ENCODE data around the gene LRRC39.

The LRRC39 gene

GRCh38 chr1:100187912-100188311 lies 9.9 kb upstream of the LRRC39 start:
- Histone ChIP-seq H3K27me3 (ENCODE audit: insufficient read depth, low read depth, severe bottlenecking) (no peaks in the 10 kb centered on the region), H3K4me3 (ENCODE audit: low read depth, low read length) (no peak overlapping the region), H3K36me3 (no peaks in the 10 kb centered on the region), H3K27ac (no peak overlapping the region), H3K9me3 (ENCODE audit: severe bottlenecking) (peaks cover 3% of the 10 kb centered on the region)
- no peak for TF ChIP-seq CTCF (IDR thresholded peaks at IDR 0.05; ENCODE audit: low read depth, low read length)
- DNase-seq = no peak

- Histone ChIP-seq H3K36me3 (no peaks in the 10 kb centered on the region), H3K9me3 (ENCODE audit: severe bottlenecking) (peaks cover 3% of the 10 kb centered on the region), H3K27ac (peak overlapping the region; percentile 20; the same call in 1 of the 2 replicates), H3K27me3 (ENCODE audit: insufficient read depth, low read depth, severe bottlenecking) (no peaks in the 10 kb centered on the region), H3K4me3 (ENCODE audit: low read depth, low read length) (no peak overlapping the region)
- no peak for TF ChIP-seq CTCF (IDR thresholded peaks at IDR 0.05; ENCODE audit: low read depth, low read length)
- DNase-seq = peak; percentile 21
Observed at GRCh38 chr1:100184536-100184935, 6.5 kb upstream of the LRRC39 start.

GRCh38 chr1:100183370-100183769 lies 5.3 kb upstream of the LRRC39 start:
- H3K36me3 ChIP-seq = no peaks in the 10 kb centered on the region
- DNase-seq = no peak
- H3K9me3 ChIP-seq (ENCODE audit: severe bottlenecking) = peaks cover 3% of the 10 kb centered on the region
- H3K27ac ChIP-seq = no peak overlapping the region
- TF ChIP-seq CTCF (IDR thresholded peaks at IDR 0.05; ENCODE audit: low read depth, low read length) = no peak
- no peak overlapping the region for H3K4me3 ChIP-seq (ENCODE audit: low read depth, low read length)
- no peaks in the 10 kb centered on the region for H3K27me3 ChIP-seq (ENCODE audit: insufficient read depth, low read depth, severe bottlenecking)

- Histone ChIP-seq H3K27me3 (ENCODE audit: insufficient read depth, low read depth, severe bottlenecking) (no peaks in the 10 kb centered on the region), H3K27ac (no peak overlapping the region), H3K4me3 (ENCODE audit: low read depth, low read length) (no peak overlapping the region), H3K9me3 (ENCODE audit: severe bottlenecking) (no peaks in the 10 kb centered on the region), H3K36me3 (no peaks in the 10 kb centered on the region)
- DNase-seq = no peak
- no peak for TF ChIP-seq CTCF (IDR thresholded peaks at IDR 0.05; ENCODE audit: low read depth, low read length)
Observed at GRCh38 chr1:100177295-100178041, 588 bp downstream of the LRRC39 start.

GRCh38 chr1:100168051-100168450 lies 10.0 kb downstream of the LRRC39 start:
- Histone ChIP-seq H3K27ac (no peak overlapping the region), H3K9me3 (ENCODE audit: severe bottlenecking) (peaks cover 3% of the 10 kb centered on the region), H3K27me3 (ENCODE audit: insufficient read depth, low read depth, severe bottlenecking) (no peaks in the 10 kb centered on the region), H3K36me3 (no peaks in the 10 kb centered on the region), H3K4me3 (ENCODE audit: low read depth, low read length) (no peak overlapping the region)
- no peak for DNase-seq
- no peak for TF ChIP-seq CTCF (IDR thresholded peaks at IDR 0.05; ENCODE audit: low read depth, low read length)

GRCh38 chr1:100164702-100165101 lies 13.4 kb downstream of the LRRC39 start:
- DNase-seq = no peak
- Histone ChIP-seq H3K27me3 (ENCODE audit: insufficient read depth, low read depth, severe bottlenecking) (no peaks in the 10 kb centered on the region), H3K4me3 (ENCODE audit: low read depth, low read length) (no peak overlapping the region), H3K27ac (no peak overlapping the region), H3K36me3 (no peaks in the 10 kb centered on the region), H3K9me3 (ENCODE audit: severe bottlenecking) (no peaks in the 10 kb centered on the region)
- no peak for TF ChIP-seq CTCF (IDR thresholded peaks at IDR 0.05; ENCODE audit: low read depth, low read length)

Data from WERI-Rb-1 (cell line).